Measurements from ENCODE around the gene CDIP1. TPM values are rescaled to one million over a fixed set of nuclear protein-coding genes. Genes with fewer than 3 reads are reported as not detected.

The CDIP1 gene
- total RNA-seq, 1 experiment from 2014 or later, result 17.2 TPM

DNA sequence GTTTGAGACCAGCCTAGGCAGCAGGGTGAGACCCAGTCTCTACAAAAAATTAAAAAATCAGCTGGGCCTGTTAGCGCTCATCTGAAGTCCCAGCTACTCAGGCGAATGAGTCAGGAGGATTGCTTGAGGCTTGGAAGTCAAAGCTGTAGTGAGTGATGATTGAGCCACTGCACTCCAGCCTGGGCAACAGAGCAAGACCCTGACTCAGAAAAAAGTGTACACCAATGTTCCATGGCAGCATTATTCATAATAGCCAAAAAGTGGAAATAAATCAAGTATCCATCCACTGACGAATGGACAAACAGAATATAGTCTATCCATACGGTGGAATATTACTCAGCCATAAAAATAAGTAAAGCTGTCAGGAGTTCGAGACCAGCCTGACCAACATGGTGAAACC lies 66.7 kb downstream of the CDIP1 start:
- in situ Hi-C loops (cut with HindIII; ENCODE audit: low sequenced_read_pairs), result no loop called here
- no peak for DNase-seq (ENCODE audit: low spot score)

DNA sequence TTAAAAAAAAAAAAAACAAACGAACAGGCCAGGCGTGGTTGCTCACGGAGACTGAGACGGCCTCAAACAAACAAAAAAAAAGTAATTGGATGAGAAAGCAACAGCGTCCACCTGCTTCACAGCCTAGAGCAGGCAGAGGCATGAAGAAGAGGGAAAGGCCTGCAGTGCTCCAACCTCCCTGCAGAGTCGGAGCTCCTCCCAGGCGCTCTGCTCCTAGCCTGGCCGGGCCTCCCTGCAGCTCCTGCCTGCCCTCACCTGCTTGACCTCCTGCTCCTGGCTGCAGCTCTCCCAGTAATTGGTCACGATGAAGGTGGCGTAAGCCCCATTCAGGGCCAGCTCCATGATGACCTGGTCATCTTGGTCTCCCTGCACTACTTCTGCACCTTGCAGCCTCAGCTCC lies 69.6 kb downstream of the CDIP1 start:
- no peak for DNase-seq (ENCODE audit: low spot score)
- in situ Hi-C loops (cut with HindIII; ENCODE audit: low sequenced_read_pairs), result no loop called here

DNA sequence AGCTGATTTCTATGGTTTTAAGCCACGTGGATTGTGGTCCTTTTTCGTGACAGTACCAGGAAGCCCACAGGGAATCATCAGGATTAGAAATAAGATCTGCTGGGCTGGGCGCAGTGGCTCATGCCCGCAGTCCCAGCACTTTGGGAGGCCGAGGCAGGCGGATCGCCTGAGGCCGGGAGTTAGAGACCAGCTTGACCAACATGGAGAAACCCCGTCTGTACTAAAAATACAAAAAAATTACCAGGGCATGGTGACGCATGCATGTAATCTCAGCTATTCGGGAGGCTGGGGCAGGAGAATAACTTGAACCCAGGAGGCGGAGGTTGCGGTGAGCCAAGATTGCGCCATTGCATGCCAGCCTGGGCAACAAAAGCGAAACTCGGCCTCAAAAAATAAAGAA lies 70.7 kb downstream of the CDIP1 start:
- DNase-seq (ENCODE audit: low spot score), result no peak
- in situ Hi-C loops (cut with HindIII; ENCODE audit: low sequenced_read_pairs), result no loop called here

DNA sequence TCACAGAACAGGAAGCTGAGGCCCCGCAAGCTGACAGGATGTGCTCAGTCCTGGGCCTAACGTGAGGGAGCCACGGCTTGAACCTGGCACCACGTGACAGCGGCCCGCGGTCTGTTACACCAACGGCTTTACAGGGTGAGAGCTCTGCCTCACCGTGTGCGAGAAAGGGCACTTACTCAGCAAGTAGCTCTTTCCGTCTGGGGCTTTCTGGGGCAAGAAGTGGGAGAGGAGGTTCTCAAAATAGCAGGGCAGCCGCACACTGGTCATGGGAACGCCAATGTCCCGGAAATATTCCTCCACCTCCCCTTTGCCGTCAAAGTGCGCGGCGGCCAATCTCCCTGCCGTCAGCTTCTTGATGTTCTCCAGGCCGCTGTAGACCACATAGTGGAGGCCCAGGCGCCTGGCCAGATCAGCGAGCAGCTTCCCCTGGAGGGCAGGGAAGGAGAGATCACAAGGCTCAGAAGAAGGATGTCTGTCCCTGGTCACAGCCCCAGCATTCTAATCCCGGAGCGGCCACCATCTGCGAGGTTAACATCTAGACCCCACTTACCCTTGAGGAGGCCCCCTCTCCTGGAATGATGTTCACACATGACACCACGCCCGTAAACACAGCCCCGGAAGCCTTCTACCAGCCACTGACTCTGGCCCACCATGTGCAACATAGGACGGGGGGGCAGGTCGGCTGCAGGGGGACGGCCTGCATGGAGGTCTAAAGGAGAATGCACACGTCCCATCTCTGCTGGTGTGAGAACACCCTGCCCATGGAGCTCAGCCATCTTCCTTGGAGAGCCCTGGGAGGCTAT lies 72.4 kb downstream of the CDIP1 start:
- DNase-seq (ENCODE audit: low spot score), result no peak
- in situ Hi-C loops (cut with HindIII; ENCODE audit: low sequenced_read_pairs), result no loop called here

DNA sequence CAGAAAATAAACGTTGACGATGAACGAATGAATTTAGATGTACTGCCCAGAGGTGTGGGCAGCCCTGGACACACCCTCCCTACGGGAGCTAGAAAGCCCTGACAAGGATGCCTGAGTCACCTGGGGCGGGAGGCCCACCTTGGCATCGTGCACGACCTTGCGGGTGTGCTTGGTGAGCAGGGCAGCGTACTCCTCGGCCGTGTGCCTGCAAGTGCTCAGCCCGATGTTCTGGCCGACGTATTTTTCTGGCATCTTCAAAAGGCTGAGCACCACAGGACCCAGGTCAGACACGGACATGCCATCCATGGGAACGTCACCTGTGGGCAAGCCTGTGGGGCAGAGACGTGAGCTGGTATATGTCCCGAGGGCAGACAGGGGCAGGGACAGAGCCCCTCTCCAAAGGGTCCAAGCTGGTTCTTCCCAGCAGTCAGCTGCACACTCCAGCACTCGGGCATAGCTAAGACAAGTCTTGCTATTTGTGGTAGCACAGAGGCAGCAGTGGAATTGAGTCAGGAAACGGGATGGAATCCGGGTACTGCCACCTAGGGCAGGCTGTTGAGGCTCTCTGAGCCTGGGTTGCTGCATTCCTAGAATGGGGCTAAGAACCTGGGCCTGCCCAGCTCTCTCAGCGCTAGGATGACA lies 74.9 kb downstream of the CDIP1 start:
- in situ Hi-C loops (cut with HindIII; ENCODE audit: low sequenced_read_pairs), result no loop called here
- no peak for DNase-seq (ENCODE audit: low spot score)

DNA sequence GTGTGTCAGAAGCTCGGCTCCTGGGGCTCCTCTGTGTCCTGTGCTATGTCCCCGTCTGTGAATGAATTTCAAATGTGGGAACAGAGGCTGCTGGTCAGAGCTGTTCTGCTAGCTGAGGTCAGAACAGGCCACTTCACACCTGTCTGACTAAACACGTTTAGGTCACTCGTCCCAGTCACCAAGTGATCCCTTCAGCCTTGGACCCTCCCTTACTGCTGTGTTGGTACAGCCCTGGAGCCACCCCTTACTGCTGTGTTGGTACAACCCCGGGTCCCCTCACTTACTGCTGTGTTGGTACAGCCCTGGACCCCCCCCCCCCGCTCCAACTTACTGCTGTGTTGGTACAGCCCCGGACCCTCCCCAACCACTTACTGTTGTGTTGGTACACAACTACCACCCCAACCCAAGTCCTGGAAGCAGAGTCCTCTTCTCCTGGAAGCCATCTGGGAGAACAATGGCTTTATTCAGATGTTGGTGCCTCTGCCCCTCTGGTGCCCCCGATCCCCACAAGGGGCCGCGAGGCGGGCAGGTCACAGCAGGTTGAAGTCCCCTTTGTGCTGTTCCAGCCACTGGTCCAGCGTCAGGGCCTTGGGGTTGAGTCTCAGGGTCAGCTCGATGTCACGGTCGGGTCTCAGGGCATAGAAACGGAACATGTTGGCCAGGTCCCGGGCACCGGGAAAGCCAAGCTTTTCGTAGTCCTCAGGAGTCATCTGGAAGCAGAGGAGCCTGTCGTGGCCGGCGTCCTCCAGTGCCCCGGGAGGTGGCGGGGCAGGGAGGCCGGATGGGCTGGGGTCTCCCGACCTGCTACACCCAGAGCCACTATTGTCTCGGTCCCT lies 77.1 kb downstream of the CDIP1 start:
- in situ Hi-C loops (cut with HindIII; ENCODE audit: low sequenced_read_pairs), result no loop called here
- peak; percentile 19 for DNase-seq (ENCODE audit: low spot score)

DNA sequence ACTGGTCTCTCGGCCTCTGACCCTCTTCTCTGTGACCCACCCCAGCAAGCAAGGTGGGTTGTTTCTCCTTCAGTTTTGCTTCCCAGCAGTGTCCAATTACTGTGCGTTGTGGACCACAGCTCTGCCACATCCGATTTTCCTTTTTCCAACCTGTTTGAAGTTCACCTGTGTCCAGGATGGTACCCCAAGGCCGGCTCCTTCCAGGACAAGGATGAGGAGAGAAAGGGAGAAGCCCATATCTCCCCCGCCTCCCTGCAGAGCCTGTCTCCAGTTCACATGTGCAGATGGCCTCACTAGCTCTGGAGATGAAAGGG lies 77.7 kb downstream of the CDIP1 start:
- in situ Hi-C loops (cut with HindIII; ENCODE audit: low sequenced_read_pairs), result no loop called here
- no peak for DNase-seq (ENCODE audit: low spot score)

Other genes starting within 250 kb of the CDIP1 start
- gene GLIS2, start 222.7 kb downstream of the CDIP1 start, total RNA-seq (2014; rRNA removed; shearing (Covaris generic)), result 0.44 and 0.80 TPM in 2 replicates
- 68.3 and 83.9 TPM in 2 replicates for gene PAM16, start 187.5 kb downstream of the CDIP1 start, total RNA-seq (2014; rRNA removed; shearing (Covaris generic))
- 9.9 and 14.4 TPM in 2 replicates for gene VASN, start 166.9 kb downstream of the CDIP1 start, total RNA-seq (2014; rRNA removed; shearing (Covaris generic))
- gene CORO7, start 122.2 kb downstream of the CDIP1 start, total RNA-seq (2014; rRNA removed; shearing (Covaris generic)), result 34.2 and 39.5 TPM in 2 replicates
- 79.4 and 89.7 TPM in 2 replicates for gene DNAJA3, start 112.9 kb downstream of the CDIP1 start, total RNA-seq (2014; rRNA removed; shearing (Covaris generic))
- 166 and 212 TPM in 2 replicates for gene NMRAL1, start 64.1 kb downstream of the CDIP1 start, total RNA-seq (2014; rRNA removed; shearing (Covaris generic))
- gene HMOX2, start 62.4 kb downstream of the CDIP1 start, total RNA-seq (2014; rRNA removed; shearing (Covaris generic)), result 94.3 and 99.9 TPM in 2 replicates
- gene C16orf96, start 17.6 kb upstream of the CDIP1 start, total RNA-seq (2014; rRNA removed; shearing (Covaris generic)), result 0.17 TPM in 1 of 2 replicates, not detected in the other
- 12.4 and 15.6 TPM in 2 replicates for gene UBALD1, start 76.1 kb upstream of the CDIP1 start, total RNA-seq (2014; rRNA removed; shearing (Covaris generic))
- gene MGRN1, start 86.1 kb upstream of the CDIP1 start, total RNA-seq (2014; rRNA removed; shearing (Covaris generic)), result 13.3 and 21.4 TPM in 2 replicates
- gene NUDT16L1, start 154.8 kb upstream of the CDIP1 start, total RNA-seq (2014; rRNA removed; shearing (Covaris generic)), result 71.5 and 89.1 TPM in 2 replicates
- 12.8 and 18.0 TPM in 2 replicates for gene ANKS3, start 195.5 kb upstream of the CDIP1 start, total RNA-seq (2014; rRNA removed; shearing (Covaris generic))
- not detected in 2 replicates for gene DNAAF8, start 195.8 kb upstream of the CDIP1 start, total RNA-seq (2014; rRNA removed; shearing (Covaris generic))
- gene ZNF500, start 228.4 kb upstream of the CDIP1 start, total RNA-seq (2014; rRNA removed; shearing (Covaris generic)), result 11.0 and 16.2 TPM in 2 replicates
- not detected in 2 replicates for gene SEPTIN12, start 249.6 kb upstream of the CDIP1 start, total RNA-seq (2014; rRNA removed; shearing (Covaris generic))

All from G401 (cell line).